Stimulated activated CD8-positive, alpha-beta memory T cell treated with anti-CD3 and anti-CD28 coated beads, Interleukin-15, amount 100 ng/mL, for 48 hours (primary cell): ENCODE results near the gene KRTAP22-2.

Experiments used
- DNase-seq, 2 donors: peaks; one replicate each; pipeline ENCODE4 v3.0.0-alpha.2; 2020; ENCODE audit warnings: low read depth in 2 of 2

The KRTAP22-2 gene

DNA sequence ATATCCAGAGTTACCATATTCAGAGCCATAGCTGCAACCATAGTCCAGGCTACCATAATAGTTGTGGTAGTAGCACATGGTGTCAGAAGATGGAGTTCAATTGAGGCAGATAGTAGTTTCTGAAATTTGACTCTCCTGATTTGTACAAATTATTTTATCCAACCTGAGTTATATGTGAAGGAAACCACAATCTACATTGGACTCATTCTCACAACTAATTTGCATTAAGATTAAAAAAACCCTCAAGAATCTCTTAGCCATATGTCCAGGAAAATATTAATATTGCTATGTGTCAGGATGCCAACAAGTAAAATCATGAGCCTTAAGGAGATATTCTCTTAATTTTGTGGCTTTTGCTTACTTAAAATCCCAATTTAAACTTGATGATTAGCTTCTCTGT, at the start of gene KRTAP22-2:
Gene KRTAP22-2, minus strand, starts transcription at position 101 of the 400 bp plus-strand sequence.
- DNase-seq = no peak

DNA sequence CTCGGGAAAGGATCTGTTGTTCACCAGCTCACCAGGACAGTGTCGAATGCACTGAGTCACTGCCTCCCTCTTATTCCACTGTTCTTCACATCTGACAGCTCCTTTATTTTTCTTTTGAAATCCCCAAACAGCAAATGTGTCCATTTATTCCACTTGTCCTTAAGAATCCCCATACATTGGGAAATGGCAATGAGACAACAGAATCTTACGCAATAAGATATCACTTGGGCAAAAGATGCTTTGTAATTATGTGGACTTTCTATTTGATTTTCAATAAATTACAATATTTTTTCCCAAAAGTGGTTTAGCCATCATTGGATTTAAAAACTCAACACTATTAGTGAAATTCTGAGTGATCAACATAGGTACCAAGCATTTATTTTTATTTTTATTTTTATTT, 48.5 kb upstream of the KRTAP22-2 start:
- no peak for DNase-seq

DNA sequence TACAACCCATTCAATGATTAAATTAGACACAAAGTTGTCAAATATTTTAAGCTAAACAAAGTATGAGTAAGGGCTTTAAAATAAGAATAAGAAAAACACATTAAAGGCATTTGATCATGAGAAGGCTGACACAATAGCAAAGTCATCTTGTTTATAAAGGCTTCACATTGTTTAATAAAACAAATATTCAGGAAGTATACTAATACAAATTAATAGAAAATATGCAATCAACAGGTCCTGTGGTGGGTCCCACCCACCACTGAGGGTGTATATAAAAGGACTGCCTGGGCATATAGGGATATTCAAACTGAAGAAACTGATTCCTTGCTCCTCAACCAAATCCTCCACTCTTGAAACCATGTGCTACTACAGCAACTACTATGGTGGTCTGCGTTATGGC, 44.7 kb upstream of the KRTAP22-2 start, which contains the start of gene KRTAP20-2:
Gene KRTAP20-2, plus strand, starts transcription at position 301 of the 400 bp plus-strand sequence. Its CDS starts 58 bp downstream, at position 359.
- no peak for DNase-seq

DNA sequence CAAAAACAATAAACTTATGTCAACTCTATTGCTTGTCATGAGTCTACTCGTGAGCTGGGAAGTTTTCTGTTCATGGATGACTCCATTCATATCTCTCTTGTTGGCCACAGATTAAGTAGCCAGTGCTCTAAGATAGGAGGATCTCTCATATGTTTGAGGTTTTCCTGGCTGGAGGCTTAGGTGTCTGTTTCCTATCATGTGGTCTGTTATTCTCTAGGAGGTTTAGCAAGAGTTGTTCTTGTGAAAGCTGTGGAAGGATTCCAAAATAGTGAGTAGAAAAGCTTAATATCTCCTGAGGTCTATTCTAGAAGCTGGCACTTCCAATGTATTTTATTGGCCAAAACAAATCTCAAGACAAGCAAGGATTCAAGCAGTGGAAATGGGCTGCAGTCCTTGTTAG, 39.0 kb upstream of the KRTAP22-2 start:
- no peak for DNase-seq

DNA sequence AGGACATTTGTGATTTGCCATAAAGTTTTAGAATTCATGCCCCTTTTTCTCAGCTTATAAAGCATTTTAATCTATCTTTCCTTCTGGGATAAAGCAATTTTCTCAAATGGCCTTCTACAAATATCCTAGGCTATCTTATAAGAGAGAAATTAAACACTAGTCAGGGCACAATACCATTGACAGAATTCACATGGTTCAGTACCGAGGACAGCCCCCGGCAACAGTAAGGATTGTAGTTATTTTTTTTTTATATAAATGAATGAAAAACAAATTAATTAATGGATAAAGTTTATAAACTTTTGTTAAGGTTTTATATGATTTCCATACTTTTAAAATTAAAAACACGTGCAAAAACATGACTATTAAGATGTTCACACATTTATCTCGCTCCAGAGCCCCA, 37.9 kb upstream of the KRTAP22-2 start:
- no peak for DNase-seq

DNA sequence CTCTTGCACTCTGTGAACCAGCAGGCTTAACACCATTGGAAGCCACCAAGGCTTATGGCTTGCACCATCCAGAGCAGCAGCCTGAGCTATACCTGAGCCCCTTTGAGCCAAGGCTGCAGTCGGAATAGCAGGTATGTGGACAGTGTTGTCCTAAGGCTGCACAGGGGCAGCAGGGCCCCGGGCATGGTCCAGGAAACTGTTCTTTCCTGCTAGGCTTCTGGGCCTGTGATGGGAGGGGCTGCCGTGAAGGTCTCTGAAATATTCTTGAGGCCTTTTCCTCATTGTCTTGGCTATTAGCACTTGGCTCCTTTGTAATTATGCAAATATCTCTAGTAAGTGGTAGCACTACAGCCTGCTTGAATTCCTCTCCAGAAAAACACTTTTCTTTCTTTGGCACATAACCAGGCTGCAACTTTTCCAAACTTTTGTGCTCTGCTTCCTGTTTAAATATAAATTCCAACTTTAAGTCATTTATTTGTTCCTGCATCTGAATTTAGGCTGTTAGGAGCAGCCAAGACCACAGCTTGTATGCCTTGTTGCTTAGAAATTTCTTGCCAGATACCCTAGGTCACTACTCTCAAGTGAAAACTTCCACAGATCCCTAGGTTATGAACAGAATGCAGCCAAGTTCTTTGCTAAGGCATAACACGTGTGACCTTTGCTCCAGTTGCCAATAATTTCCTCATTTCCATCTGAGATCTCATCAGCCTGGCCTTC, 35.4 kb upstream of the KRTAP22-2 start:
- no peak for DNase-seq

DNA sequence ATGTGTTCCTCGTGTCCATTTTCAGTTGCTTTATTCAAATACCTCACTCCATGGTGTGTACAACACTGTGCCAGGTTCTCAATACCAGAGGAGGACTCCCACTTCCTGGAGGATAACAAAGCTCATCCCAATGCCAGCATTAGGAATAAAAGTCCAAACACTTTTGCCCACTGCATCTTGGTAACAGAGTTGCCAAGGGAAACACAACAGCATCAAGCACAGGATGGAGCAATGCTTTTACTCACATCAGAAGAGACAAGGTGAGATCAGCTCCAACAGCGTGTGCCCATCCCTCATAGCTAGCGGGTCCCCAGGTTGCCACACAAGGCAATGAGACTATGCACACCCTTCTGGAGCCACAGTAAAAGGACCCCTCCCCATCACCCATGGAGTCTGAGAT, 33.2 kb upstream of the KRTAP22-2 start:
- no peak for DNase-seq

DNA sequence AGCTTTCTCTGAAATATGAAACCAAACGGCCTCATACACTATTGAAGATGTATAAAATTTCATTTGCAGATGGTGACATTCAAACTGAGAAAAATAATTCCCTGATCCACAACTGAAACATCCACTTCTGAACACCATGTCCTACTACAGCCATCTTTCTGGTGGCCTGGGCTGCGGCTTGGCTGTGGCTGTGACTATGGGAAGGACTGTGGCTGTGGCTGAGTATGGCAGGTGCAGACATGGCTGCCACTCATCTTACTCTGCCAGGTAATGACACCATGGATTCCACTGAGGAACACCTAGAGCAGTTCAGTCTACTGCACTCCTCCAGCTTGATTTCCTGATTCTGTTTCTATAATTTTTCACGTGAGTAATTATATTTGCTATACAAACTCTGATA, 30.3 kb upstream of the KRTAP22-2 start, which contains the start of gene KRTAP20-4:
Gene KRTAP20-4, plus strand, starts transcription at position 106 of the 400 bp plus-strand sequence.
- no peak for DNase-seq

DNA sequence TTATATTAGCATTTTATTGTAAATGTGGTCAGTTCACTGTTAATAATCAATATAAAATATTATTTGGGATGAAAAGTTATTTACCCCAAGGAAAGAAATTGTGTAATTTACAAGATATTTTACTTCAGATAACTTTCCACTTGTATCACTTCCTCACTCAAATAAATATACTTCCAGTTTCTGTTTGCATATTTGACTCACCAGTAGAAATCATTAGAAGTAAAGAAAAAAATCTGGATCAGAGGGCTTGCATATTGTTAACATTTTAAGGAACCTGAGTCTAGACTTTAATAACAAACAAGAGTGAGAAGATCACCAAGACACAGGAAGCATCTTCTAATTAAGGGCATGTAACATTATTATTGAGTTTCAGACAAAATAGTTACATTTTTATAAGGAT, 29.9 kb upstream of the KRTAP22-2 start:
- DNase-seq = no peak

DNA sequence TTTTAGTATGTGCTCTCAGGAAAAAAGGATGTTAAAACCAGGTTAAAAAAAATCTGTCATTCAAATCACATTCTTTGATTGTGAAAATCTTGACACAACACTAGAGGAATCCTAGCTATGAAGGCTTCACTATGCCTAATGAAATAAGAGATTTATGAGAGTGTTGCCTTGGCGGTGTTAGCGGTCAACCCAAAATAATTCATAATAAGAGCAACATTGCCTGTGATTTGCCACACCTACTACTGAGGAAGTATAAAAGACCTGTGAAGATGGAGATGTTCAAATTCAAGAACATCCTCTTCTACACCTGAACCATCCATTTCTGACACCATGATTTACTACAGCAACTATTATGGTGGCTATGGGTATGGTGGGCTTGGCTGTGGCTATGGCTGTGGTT, 25.9 kb upstream of the KRTAP22-2 start, which contains the start of gene KRTAP20-1:
Gene KRTAP20-1, plus strand, starts transcription at position 301 of the 400 bp plus-strand sequence. Its CDS starts 30 bp downstream, at position 331.
- DNase-seq = no peak

DNA sequence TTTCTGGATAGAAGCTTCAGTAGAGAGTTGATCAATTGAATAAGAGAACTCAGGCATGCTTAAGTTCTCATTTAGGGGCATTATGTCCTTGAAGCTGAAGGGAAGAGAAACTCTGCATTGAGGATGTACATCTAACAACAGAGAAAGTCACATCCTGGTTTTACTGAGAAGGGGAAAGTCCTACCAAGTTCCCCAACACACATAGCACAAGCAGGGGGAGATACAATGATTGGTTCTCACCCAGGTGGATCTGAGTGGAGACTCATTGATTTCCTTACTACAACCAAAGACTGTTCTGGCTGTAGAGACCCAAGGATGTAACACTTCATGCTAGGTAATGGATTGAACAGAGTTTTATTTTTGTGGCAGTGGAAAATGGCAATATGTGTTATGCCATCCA, 25.0 kb upstream of the KRTAP22-2 start:
- no peak for DNase-seq

DNA sequence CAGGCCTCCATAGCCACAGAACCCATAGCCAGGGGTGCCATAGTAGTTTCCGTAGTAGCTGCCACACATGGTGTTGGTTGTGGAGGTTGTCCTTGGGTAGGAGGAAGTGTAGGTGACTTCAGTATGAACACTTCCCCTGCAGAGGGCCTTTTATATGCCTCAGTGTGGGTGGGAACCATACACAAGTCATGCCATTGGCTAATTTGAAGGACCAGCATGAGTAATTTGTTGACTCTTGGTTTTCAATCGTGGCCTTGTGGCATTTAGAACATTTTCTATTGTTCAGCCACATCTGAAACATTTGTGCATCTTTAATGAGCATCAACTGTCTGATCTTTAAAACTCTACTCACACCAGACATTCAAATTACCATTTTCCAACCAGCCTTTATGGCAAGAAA, 23.6 kb upstream of the KRTAP22-2 start, which contains the start of gene KRTAP6-1:
Gene KRTAP6-1, minus strand, starts transcription at position 95 of the 400 bp plus-strand sequence. Its CDS starts 26 bp downstream, at position 69.
- DNase-seq = no peak

DNA sequence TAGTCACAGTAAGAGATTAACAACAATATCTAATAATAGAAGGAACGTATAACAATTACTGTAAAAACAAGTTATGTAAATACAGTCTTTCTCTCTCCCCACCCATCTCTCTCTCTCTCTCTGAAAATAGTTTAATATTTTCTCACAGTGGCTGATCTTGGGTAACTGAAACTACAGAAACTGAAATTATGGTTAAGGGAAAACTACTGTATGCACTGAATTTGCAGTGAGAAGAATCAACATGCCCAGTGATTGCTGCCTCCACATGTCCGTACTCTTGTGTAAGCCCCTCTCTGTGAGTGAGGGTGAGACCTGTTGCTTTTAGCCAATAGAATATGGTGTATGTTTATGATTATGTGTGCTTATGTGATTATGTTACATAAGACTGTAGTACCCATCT, 21.9 kb upstream of the KRTAP22-2 start:
- DNase-seq = no peak

DNA sequence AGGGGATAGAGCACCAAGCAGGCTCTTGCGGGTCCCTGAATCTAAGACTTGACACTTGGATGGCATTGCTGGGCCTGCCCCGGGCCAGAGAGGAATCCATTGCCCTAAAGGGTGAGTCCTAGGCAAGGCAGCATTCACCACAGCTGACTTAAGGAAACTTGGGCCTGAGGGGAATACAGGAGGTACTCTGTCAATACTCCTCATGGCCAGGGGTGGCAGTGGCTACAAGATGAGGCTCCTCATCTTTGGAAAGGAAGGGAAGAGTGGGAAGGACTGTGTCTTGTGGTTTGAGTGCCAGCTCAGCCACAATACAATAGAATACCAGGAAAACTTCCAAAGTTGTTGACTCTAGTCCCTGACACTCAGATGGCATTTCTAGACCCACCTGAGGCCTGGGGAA, 15.8 kb upstream of the KRTAP22-2 start:
- DNase-seq = no peak

DNA sequence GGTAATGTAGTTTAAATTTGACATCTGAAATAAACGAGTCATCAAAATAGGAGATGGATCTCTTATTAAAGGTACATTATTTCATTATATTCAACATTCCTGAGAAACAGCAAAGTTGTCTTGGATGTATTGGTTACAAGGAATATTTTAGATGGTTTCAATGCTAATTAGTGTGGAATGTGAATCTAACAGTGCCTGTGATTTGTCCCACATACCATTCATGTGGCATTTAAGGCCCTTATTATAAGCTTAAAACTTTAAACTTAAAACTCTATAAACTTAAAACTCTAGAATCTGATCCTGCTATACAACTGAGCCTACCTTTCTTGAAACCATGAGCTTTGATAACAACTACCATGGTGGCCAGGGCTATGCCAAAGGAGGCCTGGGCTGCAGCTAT, 10.6 kb upstream of the KRTAP22-2 start, which contains the start of gene KRTAP22-1:
Gene KRTAP22-1, plus strand, starts transcription at position 301 of the 400 bp plus-strand sequence.
- no peak for DNase-seq

DNA sequence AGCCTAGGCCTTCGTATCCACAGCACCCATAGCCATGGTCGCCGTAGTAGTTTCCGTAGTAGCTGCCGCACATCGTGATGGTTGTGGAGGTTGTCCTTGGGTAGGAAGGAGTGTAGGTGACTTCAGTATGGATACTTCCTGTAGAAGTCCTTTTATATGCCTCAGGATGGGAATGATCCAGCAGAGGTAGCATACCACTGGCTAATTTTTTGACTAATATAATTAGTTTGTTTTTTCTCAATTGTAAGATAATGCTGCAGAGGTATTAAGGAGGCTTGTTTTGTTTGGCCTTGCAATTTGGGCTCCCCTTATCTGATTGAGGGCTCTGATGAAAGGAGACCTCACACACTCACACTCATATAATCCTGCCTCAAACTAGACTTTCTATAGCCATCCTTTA, 8.6 kb upstream of the KRTAP22-2 start, which contains the start of gene KRTAP6-2:
Gene KRTAP6-2, minus strand, starts transcription at position 101 of the 400 bp plus-strand sequence. Its CDS starts 28 bp downstream, at position 73.
- DNase-seq = no peak

DNA sequence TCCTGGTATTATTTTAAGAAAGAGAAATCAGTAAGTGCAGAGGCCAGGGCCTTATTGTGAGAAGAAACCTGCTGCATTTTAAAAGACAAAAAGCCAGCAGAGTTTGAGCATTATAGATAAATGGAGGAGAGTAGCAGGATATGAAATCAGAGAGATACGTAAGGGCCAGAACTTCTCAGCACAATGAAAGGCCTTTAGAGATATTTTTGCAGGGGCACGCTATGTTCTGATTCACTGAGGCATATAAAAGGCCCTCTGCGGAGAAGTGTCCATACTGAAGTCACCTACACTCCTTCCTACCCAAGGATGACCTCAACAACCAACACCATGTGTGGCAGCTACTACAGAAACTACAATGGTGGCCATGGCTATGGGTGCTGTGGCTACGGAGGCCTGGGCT, 1.9 kb upstream of the KRTAP22-2 start, which contains the start of gene KRTAP6-3:
Gene KRTAP6-3, plus strand, starts transcription at position 301 of the 400 bp plus-strand sequence. Its CDS starts 6 bp downstream, at position 307.
- no peak for DNase-seq

DNA sequence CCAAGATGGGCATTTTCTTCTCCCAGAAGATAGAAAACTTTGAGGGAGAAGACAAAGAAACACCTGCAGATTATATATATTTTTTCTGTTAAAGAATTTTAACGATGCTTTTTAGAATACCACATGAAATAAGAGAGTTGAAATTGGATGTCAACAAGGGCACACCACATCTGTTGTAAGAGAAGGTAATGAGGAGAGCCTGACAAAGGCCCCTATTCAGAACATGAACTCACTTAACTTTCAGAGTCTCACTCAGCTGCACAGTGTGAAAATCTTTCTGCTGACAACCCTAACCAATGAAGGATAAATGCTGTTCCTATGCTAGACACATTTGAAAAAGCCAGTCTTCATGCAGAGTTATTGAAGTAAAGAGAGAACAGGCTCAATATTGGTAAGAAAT, 7.3 kb downstream of the KRTAP22-2 start:
- no peak for DNase-seq

DNA sequence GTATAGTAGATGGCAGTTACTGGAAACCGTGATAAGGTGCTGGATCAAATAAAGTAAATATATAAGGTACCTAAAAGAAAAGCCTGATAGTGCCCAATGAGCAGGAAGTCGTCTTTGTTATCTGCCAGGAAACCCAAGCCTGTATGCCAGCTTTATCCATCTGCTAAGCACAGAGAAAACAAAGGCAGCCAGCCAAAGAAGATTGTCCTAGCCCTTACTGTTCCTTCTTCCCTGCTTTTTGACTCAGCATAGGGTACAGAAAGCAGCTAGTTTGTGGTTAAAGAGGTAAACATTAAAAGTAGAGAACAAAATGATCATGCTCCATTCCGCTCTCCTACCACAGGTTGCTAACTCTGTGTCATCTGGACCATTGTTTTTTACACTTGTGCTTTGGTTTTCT, 10.1 kb downstream of the KRTAP22-2 start:
- DNase-seq = no peak

DNA sequence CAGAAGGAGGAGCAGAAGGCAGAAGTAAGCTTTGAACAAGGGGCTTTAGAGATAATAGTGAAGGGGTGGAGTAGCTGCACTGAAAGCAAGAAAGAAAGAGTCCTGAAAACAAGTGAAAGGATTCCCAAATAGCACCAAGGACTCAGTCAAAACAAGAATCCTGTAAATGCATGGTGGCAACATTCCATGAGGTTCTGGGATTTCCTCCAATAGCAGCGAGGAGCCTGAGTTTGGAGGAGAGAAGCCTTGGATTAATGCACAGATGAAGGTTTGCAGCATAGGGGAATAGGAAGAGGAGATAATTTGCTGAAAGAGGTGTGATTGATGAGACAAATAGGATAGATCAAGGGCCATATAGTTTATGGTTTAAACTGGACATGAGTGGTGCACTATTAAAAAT, 10.9 kb downstream of the KRTAP22-2 start:
- DNase-seq = no peak

DNA sequence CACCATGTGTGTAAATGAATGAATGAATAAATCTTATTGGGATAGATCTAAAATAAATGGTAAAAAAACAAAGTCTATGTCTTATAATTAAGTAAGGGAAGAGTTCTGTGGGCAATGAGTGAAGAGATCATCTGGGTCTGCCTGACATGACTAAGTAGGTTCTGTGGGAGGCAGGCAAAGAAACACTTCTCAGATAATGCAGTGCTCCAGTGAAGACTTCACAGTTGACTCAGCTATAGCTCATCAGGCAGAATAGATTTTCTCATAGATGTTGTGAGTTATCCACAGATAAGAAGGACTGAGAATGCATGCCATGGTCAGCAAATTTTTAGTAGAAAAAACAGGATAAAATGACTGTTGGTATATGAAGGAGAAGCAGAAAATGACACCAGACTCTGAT, 12.4 kb downstream of the KRTAP22-2 start:
- no peak for DNase-seq

DNA sequence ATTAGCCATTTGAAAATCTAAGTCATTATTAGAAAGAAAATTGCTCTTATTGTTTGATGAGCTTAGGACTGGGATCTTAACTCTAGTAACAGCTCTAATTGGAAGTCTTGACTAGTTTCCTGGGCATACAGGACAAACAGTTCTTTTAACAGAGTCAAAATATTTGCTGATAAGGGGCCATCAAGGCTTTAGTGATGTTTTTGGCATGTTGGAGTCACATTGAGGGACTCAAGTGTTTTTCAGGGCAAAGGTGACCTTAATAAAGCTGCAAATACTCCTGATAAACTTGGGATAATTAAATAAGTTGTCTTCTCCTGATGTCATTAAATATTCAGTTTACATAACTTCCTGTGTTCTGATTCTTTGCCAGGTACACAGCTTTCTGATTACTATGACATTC, 22.6 kb downstream of the KRTAP22-2 start:
- no peak for DNase-seq

DNA sequence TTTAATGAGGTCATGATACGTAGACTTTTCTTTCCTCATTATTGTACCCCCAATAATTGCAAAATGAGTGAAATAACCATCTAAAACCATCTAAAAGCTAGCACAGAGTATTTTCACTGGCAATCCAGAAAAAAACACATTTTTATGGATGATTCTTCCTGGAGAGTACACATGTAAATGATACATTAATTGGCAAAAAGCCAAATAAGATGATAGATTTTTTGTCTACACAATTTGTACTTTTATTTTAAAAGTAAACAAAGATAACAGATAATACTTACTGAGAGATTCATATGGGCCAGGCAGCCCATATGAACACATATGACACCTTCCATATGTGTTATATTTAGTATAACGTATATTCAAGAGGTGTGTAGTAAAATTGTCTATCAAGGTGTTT, 26.6 kb downstream of the KRTAP22-2 start:
- no peak for DNase-seq
